PFSK-1 (cell line): ENCODE data around the gene GRHPR.

ENCODE experiments used
- FOXP2 ChIP-seq: optimal IDR thresholded peaks from 2 replicates; pipeline ENCODE3; 2011; ENCODE audit warnings: borderline replicate concordance, control low read depth, inconsistent platforms; ENCODE audit not compliant: insufficient read depth; ENCODE audit errors: extremely low read length, extremely low read depth
- POLR2AphosphoS5 ChIP-seq: IDR thresholded peaks from 2 replicates; pipeline ENCODE4 v1.6.1; 2012; ENCODE audit warnings: low read depth, mild to moderate bottlenecking, control low read depth, low read length, moderate library complexity
- SIN3A ChIP-seq: IDR thresholded peaks from 2 replicates; pipeline ENCODE4 v1.6.1; 2012; ENCODE audit warnings: mild to moderate bottlenecking, low read length, moderate library complexity, borderline replicate concordance; ENCODE audit not compliant: insufficient read depth
- TAF1 ChIP-seq: IDR thresholded peaks from 2 replicates; pipeline ENCODE4 v1.6.1; 2012; ENCODE audit warnings: low read length, control low read depth, borderline replicate concordance; ENCODE audit not compliant: insufficient read depth
- TF ChIP-seq, protein P1 (sequence below), 2 experiments: IDR thresholded peaks; 2 replicates each; pipeline versions ENCODE4 v1.6.1 to v1.8.0; 2011 to 2012; ENCODE audit warnings: low read depth in 2 of 2, low read length in 2 of 2, control low read depth in 1 of 2, inconsistent platforms in 1 of 2, mild to moderate bottlenecking in 1 of 2, moderate library complexity in 1 of 2; ENCODE audit not compliant: insufficient read depth in 1 of 2

DNA sequence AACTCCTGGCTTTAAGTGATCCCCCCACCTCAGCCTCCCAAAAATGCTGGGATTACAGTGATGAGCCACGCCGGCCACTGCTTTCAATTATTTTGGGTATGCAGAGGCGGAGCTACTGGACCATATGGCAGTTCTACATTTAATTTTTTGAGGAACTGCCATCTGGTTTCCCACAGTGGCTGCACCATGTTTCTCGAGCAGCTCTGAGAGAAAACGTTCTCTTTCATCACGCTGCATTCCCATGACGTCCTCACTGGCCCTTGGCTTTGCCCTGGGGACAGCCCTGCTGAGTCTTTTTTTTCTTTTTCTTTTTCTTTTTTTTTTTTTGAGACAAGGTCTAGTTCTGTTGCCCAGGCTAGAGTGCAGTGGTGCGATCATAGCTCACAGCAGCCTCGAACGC lies 35.5 kb upstream of the GRHPR start:
- TF ChIP-seq TAF1 (no peak), SIN3A (no peak), POLR2AphosphoS5 (no peak), FOXP2 (no peak)
- TF ChIP-seq, protein P1, sequence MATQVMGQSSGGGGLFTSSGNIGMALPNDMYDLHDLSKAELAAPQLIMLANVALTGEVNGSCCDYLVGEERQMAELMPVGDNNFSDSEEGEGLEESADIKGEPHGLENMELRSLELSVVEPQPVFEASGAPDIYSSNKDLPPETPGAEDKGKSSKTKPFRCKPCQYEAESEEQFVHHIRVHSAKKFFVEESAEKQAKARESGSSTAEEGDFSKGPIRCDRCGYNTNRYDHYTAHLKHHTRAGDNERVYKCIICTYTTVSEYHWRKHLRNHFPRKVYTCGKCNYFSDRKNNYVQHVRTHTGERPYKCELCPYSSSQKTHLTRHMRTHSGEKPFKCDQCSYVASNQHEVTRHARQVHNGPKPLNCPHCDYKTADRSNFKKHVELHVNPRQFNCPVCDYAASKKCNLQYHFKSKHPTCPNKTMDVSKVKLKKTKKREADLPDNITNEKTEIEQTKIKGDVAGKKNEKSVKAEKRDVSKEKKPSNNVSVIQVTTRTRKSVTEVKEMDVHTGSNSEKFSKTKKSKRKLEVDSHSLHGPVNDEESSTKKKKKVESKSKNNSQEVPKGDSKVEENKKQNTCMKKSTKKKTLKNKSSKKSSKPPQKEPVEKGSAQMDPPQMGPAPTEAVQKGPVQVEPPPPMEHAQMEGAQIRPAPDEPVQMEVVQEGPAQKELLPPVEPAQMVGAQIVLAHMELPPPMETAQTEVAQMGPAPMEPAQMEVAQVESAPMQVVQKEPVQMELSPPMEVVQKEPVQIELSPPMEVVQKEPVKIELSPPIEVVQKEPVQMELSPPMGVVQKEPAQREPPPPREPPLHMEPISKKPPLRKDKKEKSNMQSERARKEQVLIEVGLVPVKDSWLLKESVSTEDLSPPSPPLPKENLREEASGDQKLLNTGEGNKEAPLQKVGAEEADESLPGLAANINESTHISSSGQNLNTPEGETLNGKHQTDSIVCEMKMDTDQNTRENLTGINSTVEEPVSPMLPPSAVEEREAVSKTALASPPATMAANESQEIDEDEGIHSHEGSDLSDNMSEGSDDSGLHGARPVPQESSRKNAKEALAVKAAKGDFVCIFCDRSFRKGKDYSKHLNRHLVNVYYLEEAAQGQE (IDR thresholded peaks at IDR 0.05; ENCODE audit: insufficient read depth in 1 of 2, low read depth in 2 of 2, low read length in 2 of 2): no peak
